HG03457 (cell line): ENCODE measurements around the gene PCYT1B.
"Not testable (repeated sequence)": the region's sequence is repeated elsewhere in the genome, so short reads cannot be mapped to it uniquely, and the experiment has no call there.

Experiments
- ATAC-seq: cut with Tn5 transposase; IDR thresholded peaks from one replicate; pipeline ENCODE4 v1.9.1; 2021; ENCODE audit warnings: moderate number of reproducible peaks; ENCODE audit not compliant: unreplicated experiment

PCYT1B gene

DNA sequence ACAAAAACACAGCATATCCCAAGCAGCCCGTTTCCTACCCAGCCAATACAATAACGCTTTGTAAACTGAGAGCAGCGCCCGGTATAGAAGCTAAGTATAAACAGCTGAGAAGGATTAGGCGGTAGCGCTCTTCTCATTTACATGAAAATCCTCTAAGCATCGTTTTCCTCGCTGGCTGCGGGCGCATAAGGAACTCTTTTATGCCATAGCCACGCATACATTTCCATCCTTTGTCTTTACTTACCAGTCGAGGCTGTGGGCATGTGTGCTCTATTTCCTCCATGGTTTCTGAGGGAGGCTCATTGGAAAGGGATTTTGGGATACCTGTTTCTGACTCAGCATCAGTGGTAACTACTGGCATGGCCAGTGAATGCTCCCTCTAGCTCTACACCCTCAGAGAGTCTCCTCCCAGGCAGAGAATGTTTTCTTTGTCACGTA, 383 bp downstream of the PCYT1B start:
- ATAC-seq = no peak

DNA sequence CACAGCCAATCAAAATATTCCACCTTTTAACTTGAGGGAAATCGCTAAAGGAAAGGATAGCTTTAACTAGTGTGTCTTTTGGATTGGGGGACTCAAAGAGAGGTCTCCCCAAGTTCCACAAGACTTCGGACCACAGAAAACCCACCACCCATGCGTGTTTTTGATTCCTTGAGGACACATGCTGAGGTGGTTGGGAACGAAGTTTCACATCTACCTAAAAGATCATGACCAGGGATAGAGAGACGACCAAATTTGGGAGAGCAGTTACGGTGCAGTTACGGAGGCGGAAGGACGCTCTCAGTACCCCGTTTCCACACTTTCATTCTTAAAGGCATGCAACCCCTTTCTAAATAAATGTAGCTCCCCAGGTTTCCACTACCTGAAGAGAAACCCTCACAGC, 1.1 kb downstream of the PCYT1B start:
- no peak for ATAC-seq

- ATAC-seq = no peak
These were observed 4.0 kb downstream of the PCYT1B start for GRCh38 chrX:24643116-24643515.

GRCh38 chrX:24629701-24630100, 17.4 kb downstream of the PCYT1B start:
- no peak for ATAC-seq

DNA sequence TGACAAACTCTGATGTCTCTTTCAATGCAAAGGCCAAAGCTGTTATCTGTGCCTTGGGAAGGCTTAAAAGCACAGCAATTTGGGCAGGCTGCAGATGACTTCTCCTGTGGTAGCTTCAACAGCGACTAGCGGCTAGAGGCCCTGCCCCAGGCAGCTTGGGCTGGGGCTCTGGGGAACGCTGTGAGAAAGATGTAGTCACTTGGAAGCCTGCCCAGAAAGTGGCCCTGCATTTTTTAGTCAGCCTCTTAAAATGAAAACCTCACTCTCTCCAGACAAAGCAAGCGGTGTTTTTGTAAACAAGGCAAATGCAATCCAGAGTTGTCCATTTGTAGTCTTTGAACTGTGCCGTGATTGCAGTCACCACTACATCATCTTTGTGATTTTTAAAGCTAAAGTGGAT, 27.5 kb downstream of the PCYT1B start:
- ATAC-seq = no peak

GRCh38 chrX:24610516-24610915, 36.6 kb downstream of the PCYT1B start:
- no peak for ATAC-seq

DNA sequence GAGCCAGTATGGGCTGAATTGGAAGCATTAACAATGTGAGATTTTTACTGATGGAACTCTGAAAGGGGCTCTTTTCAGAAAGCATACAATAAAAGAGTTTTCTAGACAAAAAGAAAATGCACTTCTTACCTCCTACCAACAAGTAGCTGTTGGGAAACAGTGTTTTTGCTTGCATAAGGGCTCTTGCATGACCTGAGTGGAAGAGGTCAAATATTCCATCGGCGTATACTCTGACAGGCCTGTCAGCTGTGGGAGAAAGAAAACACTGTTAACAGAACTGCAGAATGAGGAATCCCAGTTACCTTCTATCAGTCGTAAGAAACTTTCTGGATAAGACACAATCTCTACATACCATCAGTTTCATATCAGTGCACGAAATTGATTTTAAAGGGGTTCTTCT, 39.5 kb downstream of the PCYT1B start:
- ATAC-seq = no peak

DNA sequence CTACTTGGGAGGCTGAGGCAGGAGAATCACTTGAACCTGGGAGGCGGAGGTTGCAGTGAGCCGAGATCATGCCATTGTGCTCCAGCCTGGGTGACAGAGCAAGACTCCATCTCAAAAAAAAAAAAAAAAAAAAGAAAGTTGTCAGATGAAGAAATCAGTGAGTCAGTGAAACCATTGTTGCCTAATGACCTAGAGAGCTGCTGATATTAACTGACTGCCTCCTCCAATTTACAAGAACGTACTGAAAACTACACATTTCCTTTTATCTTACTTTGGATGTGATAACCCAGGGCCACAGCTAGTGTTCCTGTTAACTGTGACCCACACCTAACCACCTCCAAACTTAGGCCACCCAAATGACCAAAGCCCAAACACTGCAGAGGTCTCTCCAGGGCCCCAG, 41.2 kb downstream of the PCYT1B start:
- not testable (repeated sequence) for ATAC-seq

- no peak for ATAC-seq
These were observed 44.0 kb downstream of the PCYT1B start for GRCh38 chrX:24603191-24603590.

DNA sequence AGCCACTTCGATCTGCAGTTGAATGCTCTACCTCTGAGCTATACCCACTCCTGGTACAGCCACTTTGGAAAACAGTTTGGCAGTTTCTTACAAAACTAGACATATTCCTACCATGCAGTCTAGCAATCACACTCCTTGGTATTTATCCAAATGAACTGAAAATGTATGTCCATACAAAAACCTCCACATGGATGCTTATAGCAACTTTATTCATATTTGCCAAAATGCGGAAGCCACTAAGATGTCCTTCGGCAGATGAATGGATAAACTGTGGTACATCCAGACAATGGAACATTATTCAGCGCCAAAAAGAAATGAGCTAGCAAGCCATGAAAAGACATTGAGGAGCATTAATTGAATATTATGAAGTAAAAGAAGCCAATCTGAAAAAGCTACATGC, 45.3 kb downstream of the PCYT1B start:
- ATAC-seq = no peak

DNA sequence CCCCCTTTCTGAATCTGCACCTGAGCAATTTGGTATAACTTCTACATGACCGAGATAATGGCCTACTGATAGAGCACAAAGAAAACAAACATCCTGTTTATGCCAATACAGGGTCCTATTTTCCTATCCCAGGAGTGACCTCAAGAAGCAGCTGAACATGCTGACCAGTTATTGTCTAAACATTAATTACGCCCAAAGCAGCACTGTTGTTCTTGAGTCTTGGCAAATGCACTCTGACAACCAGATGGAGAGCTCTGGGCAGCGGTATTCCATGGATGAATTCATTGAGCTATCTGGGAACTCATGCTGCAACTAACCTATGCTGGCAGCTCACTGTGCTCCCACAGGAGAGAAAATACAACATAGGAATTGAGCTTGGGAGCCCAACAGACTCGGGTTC, 52.6 kb downstream of the PCYT1B start:
- ATAC-seq = no peak

GRCh38 chrX:24590111-24590510, 57.0 kb downstream of the PCYT1B start:
- ATAC-seq = no peak

GRCh38 chrX:24577091-24577490, 70.1 kb downstream of the PCYT1B start:
- no peak for ATAC-seq

DNA sequence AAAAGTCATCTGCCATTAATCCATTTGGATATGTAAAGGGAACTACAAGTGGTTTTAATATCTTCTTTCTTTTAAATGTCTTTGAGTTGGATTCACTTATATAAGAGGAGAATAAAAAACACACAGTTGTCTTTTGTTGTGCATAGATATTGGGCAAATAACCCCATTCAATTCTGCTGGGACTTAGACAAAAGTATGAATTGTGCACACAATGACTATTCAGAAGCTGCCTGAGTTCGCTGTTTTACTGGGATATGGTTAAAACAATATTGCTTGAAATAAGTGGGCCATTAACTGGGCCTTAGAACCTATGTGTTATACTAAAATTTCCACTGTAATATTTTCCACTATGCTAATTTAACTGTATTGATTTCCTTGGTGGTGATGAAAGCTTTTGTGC, 71.7 kb downstream of the PCYT1B start:
- no peak for ATAC-seq

GRCh38 chrX:24574743-24575142, 72.4 kb downstream of the PCYT1B start:
- ATAC-seq = no peak

DNA sequence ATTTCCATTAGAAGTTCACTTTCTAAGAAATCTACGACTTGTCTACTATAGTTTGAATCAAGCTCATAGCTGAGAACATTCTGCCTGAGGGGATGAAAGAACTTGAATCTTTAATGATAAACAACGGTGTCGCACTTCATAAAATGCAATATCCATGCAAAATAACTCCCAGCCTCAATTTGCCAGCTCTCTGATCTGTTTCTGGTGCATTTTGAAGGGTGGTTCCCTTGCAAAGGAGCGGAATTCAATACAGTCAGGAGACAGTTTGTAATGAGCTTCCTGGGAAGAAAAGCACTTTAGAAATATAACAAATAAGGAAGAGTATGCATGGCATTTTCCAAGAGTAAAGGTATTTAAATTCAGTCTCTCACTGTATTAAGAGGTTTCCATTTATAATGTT, 80.0 kb downstream of the PCYT1B start:
- no peak for ATAC-seq

- no peak for ATAC-seq
These were observed 80.9 kb downstream of the PCYT1B start for GRCh38 chrX:24566240-24566639.

DNA sequence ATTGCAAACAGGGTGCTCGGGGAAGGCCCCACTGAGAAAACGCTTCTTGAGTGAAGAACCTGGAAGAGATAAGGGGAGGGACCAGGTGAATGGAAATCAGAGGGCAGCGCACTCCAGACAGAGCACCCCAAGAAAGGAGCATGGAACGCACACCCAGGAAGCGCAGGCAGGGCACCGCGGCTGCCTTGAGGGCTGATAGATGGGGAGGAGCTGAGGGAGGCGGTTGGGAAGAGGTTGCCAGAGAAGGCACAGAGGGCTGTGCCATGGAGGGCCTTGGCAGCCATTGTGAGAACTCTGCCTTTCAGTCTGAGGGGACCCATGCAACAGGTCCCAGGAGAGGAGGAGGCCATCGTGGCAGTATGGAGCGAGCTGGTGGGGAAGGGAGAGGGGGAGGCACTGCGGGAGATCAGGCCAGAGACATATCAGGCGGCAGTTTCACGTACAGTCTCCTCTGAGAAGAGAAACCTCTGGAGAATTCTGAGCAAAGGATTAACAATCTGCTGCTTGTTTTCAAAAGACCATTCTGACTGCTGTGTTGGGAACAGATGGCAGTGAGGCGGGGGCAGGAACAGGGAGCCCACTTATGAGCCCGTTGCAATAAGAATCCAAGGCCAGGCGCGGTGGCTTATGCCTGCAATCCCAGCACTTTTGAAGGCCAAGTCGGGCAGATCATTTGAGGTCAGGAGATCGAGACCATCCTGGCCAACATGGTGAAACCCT, 83.7 kb downstream of the PCYT1B start:
- ATAC-seq = no peak

DNA sequence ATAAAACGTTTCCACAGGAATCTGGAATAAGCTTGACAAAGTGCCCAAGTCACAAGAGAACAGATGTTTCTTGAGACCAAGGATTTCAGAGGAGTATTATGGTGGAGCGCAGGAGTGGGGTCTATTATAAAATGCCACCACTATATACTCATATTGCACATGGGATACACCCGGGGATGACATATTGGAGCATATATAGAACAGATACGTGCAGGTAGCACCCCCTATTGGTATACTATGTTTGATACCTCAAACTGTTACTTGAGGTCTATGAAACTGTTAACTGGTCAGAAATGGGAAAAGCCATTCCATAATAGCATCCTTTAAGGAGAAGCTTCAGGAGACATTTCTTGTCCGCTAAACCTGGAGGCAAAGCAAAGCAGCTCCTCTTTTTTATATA, 86.0 kb downstream of the PCYT1B start:
- no peak for ATAC-seq

DNA sequence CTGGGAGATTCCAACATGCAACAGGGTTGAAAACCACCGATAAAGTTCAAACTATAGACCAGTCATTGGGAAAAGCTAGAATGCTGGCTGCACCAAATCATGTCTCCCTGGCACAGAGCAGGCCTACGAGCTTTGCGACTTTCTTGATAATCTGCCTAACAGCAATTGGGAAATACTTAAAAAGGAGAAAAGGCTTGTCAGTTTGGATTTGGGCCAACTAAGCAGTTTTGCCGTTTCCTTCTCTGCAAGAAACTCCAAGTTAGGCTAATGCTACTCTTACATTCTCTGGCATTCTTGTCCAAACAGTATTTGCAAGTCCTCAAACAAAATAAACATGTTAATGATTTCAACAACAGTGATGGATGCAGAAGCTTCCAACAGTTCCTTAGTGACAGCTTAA, 94.1 kb downstream of the PCYT1B start:
- no peak for ATAC-seq

GRCh38 chrX:24550166-24550565, 97.0 kb downstream of the PCYT1B start:
- ATAC-seq = no peak

DNA sequence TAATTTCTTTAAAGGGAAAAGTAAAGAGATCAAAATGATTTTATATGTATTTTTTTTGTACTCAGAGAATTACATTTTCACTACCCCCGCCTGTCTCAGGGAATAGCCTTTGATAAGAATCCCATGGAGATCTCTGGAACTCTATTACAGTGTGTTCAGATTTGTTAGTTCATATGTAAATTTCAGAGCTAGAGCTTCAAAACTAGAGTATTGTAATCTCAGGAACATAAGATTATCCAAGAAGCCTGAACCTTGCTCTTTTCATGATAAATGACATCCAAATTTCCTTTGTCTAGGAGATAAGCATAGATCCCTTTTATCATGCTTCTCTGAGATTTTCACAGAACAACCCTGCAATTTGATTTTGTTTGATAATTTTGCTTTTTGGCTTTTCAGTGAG, 99.2 kb downstream of the PCYT1B start:
- no peak for ATAC-seq

DNA sequence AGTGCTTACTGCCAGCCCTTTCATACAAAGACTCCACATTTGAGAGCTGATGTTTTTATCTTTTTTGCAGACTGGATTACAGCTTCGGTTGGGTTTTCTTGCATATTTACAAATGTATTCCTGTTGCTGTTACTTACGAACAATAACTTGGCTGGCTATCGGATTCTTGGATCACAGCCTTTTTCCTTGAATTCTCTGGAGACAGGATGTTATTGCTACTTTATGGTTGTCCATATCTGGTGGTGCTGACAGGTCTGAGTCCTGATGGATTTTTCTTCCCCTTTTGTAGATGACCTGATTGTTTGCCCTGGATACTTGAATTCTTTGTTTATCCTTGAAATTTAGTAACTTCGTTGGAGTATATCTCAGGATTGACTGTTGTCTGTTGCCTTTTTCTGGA, 104.4 kb downstream of the PCYT1B start:
- no peak for ATAC-seq
